ENCODE results near the gene SMARCA1.
"Not testable (repeated sequence)": the region's sequence is repeated elsewhere in the genome, so short reads cannot be mapped to it uniquely, and the experiment has no call there.

Gene SMARCA1, protein sequence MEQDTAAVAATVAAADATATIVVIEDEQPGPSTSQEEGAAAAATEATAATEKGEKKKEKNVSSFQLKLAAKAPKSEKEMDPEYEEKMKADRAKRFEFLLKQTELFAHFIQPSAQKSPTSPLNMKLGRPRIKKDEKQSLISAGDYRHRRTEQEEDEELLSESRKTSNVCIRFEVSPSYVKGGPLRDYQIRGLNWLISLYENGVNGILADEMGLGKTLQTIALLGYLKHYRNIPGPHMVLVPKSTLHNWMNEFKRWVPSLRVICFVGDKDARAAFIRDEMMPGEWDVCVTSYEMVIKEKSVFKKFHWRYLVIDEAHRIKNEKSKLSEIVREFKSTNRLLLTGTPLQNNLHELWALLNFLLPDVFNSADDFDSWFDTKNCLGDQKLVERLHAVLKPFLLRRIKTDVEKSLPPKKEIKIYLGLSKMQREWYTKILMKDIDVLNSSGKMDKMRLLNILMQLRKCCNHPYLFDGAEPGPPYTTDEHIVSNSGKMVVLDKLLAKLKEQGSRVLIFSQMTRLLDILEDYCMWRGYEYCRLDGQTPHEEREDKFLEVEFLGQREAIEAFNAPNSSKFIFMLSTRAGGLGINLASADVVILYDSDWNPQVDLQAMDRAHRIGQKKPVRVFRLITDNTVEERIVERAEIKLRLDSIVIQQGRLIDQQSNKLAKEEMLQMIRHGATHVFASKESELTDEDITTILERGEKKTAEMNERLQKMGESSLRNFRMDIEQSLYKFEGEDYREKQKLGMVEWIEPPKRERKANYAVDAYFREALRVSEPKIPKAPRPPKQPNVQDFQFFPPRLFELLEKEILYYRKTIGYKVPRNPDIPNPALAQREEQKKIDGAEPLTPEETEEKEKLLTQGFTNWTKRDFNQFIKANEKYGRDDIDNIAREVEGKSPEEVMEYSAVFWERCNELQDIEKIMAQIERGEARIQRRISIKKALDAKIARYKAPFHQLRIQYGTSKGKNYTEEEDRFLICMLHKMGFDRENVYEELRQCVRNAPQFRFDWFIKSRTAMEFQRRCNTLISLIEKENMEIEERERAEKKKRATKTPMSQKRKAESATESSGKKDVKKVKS

DNA sequence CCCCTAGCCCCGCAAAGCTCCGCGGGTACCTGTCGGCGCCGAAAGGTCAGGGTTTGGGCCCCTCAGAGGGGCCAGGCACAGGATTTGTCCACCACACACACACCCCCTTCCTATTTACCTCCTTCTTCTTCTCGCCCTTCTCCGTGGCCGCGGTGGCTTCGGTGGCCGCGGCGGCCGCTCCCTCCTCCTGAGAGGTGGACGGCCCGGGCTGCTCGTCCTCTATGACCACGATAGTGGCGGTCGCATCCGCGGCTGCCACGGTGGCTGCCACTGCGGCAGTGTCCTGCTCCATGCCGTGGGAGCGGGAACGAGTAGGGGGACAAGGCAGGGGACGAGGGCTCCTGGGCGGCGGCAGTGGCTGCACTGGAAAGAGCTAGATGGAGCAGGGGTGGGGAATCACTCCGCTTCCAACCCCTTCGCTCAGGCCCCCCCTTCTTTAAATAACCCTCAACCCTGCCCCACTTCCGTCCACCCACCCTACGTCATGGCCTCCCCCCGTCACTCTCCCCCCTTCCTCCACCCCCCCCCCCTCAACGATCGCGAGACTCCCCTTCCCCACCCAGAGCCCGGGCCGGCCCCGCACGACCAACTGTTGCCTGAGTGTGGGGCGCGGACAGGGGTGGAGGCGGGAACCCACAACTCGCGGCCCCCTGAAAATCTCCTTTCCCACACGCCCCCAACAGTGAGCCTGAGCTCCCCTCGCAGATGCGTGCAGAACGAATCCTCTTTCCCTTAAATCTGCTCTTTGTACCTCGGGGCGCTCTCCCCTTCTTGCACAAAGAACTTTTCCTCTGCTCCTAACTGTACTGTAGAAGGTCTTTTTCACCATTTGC, at the start of gene SMARCA1:
Gene SMARCA1 (minus strand): TSS at position 412 of the 833 bp plus-strand sequence. CDS start 120 bp downstream, at position 292.
- DNase-seq (ENCODE audit: low read depth in 2 of 2), result peak in 1 of 2 experiments; percentile 36

DNA sequence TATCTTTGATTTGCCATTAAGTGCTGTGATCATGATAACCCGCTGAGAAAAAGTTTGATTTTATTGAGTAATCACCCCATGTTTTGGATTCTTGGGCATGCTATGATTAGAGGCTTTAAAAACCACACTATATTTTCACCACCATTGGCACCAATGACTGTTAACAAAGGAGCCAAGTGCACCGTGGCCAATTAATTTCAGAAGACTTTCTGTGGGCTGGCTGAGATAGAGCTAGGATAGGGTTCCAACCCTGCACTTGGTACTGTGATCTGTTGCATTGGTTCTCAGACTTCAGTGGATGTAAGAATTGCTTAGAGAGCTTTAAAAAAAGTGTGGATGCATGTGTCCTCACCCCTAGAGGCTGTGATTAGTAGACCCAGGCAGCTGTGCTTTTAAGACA, 49.1 kb upstream of the SMARCA1 start:
- DNase-seq (ENCODE audit: low read depth in 2 of 2), result no peak

DNA sequence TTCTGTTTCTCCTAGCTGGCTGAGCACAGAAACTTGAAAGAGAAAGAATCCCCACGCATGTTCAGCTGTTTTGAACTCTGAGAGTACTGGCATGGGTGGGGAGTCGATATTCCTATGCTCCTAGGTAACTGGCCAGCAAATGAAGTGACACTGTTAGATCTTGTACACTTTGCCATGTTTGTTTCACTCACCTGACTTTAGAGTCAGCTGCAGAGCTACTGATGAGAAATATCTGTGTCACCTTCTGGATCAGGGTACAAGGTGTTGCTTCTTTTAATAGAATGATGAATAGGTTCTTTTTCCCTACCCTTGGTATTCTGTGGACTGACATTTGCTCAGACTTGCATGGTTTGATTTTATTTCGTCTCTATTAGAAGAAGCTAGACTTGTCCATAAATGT, 45.1 kb upstream of the SMARCA1 start:
- no peak for DNase-seq (ENCODE audit: low read depth in 2 of 2)

DNA sequence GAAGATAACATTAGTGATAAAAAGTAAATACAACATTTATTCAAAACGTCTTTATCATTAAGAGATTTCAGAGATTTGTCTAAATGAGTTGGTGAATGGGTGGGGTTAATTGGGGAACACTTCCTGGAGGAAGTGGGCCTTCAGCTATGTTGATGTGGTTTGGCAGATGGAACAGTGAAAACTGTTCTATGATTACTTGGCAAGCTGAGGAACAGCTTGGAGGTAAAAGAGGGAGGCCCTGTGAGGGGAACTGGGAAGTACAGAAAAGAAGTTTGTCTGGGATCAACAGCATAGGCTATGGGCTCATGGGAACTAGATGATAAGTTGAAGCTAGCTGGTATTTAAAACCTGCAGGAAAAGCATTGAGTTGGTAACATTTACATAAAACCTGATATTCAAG, 42.8 kb upstream of the SMARCA1 start:
- DNase-seq (ENCODE audit: low read depth in 2 of 2), result no peak

DNA sequence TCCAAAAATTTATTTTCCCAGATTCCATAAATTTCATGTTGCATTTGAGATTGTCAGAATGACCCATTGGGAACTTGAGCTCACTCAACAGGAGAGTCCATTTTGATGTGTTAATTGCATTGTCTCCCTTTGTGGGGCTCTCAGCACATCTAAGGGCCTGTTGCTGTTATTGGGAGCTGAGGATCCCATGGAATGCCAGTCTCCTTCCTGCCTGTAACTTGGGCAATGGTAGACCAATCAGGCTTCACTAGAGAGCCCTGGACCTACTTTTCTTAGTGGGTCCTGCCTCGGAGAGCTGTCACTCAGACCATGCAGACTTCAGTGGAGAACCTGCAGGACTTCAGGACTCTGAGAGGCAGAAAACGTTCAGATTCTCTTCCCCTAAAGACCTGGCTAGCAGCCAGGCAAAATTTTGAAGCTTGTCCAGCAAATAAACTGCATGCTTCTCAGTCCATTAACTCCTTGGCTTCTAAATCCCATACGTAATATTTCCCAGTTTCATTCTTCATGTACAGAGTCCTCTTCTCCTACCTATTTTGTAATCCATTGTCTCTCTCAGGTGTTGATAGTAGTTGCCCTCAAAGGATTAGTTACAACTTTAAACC, 41.9 kb upstream of the SMARCA1 start:
- DNase-seq (ENCODE audit: low read depth in 2 of 2), result no peak

DNA sequence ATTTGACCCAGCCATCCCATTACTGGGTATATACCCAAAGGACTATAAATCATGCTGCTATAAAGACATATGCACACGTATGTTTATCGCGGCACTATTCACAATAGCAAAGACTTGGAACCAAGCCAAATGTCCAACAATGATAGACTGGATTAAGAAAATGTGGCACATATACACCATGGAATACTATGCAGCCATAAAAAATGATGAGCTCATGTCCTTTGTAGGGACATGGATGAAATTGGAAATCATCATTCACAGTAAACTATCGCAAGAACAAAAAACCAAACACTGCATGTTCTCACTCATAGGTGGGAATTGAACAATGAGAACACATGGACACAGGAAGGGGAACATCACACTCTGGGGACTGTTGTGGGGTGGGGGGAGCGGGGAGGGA, 41.1 kb upstream of the SMARCA1 start:
- DNase-seq (ENCODE audit: low read depth in 2 of 2), result not testable (repeated sequence)

DNA sequence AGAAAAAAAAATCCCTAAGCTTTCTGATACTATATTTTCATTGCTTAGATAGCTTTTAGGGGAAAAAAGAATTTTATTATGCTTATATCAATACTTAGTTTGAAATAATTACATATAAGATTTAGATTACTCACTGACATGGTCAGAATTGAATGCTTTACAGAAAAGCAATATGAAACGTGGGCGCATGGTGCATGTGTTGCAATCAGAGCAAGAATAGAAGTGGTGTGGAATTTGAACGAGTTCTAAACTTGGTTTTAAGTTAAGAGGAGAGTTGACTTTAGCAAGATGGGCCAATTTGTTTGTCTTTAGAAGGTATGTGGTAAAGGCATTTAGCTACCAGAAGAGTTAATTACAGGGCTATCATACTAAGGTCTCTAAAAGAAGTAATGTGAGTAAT, 38.2 kb upstream of the SMARCA1 start:
- no peak for DNase-seq (ENCODE audit: low read depth in 2 of 2)

DNA sequence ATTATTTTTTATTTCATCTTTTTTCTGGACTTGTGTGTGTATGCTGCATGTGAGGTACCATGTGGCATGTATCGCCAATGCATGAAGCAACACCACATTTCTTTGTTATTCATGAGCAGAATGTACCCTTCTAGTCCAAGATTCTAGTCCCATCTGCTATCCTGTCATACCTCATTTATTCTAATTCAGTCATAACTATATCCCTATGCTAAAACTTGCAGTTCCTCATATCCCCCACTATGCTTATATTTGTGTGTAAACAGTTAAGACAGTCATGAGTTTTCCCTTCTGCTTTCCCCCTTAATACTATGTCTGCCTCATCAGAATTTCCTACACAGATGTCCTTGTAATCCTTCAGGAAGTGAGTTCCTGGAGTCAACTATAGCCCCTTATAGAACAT, 36.5 kb upstream of the SMARCA1 start:
- DNase-seq (ENCODE audit: low read depth in 2 of 2), result no peak

DNA sequence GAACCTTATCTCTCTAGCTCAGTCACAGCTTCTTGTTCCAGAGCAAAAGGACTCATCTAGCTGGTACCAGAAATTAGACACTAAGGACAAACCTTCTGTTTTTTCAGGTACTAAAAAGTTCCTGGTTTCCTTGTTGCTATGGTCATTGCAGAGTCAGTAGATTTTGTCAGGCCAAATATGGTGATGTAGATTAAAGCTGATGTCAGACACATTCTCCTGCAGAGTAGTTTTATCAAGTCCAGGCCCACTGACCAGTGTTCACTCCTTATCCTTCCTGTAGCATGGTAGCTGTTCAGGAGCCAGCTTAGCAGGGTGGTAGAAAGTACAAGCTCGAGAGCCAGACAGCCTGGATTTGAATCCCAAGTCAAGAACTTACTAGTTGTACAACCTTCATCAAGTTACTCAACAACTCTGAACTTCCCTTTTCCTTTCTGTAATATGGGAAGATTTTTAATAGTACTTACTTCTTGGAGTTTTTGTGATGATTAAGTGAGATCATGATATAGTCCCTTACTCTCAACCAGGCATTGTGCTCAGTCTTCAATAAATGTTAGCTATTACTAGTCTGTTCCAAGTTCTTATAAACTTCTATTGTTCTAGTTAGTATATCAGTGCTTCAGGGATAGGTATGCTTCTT, 34.7 kb upstream of the SMARCA1 start:
- DNase-seq (ENCODE audit: low read depth in 2 of 2), result no peak

DNA sequence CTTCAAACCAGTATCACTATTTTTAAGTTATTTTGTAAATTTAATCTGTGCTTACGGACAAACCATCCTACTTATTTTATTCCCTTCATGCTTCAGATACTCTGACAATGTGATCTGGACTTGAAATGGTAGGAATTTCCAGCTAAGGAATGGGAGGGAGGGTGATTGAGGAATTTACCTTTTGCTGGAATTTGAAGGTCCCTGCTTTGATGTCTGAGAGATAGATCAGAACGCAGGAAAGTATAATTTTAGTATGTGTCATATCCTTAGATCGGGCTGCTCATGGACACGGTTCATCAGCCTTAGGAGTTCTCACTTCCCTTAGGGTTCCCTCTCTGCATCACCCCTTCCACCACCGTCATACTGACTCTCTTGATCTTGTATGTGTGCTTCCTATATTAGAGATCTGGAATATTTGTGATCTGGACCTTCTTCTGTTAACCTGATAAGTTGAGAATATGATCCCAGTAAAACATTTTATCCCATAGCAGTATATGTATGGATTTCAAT, 33.6 kb upstream of the SMARCA1 start:
- DNase-seq (ENCODE audit: low read depth in 2 of 2), result no peak

DNA sequence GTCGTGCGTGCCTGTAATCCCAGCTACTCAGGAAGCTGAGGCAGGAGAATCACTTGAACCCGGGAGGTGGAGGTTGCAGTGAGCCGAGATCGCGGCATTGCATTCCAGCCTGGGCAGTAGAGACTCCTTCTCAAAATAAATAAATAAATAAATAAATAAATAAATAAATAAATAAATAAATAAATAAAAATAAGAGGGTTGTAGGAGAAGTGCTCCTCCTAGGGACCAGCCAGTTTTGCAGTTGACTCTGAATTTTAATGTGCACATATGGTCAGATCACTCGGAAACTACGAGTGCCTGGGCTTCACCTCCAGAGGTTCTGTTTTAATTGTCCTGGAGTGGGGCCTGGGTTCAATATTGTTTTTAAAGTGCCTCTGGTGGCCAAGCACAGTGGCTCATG, 31.5 kb upstream of the SMARCA1 start:
- DNase-seq (ENCODE audit: low read depth in 2 of 2), result not testable (repeated sequence)

DNA sequence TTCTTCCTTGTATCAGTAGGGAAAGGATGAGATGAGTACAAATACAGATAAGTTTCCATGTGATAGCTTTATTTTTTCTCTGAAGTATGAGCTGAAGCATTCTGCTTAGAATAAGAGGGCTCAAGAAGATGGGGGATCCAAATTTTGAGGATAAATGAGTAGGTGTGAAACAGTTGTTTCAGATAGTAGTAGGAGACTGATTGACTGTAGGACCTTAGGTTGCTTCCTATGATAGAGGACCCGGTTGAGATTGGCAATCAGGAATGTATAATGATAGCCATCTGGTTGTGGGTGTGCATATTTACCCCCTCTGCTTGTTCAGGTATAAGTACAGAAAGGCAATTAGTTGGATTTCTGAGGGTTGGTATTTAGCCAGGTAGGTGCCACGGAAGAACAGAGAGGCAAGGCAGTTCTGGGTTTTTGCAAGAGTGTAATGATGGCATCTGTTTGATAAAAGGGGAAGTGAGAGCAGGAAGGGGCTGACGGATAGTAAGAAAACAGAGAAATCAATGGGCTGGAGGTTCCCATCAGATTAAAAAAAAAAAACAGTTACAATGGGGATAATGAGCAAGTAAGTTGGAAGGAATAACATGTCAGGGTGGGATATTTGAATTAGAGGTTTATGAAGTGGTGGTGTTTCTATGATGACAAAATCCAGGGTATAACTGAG, 30.5 kb upstream of the SMARCA1 start:
- no peak for DNase-seq (ENCODE audit: low read depth in 2 of 2)

DNA sequence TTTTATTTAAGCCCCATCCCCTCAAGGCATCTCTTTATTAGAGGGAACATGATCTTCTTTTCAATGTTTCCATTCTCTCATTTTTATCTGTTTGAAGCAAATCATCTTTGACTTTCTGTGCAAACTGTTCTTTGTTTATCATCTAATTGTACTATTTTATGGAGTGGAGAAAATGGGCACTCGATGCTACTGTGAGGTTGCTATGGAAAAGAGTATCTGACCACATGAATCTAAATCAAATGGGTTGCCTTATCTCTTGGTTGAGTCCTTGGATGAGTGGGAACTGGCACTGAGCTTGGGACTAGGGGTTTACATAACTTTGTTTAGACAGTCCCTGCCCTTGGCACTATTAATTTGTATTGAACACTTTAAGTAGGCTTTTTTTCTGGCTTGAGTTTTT, 25.8 kb upstream of the SMARCA1 start:
- DNase-seq (ENCODE audit: low read depth in 2 of 2), result no peak

DNA sequence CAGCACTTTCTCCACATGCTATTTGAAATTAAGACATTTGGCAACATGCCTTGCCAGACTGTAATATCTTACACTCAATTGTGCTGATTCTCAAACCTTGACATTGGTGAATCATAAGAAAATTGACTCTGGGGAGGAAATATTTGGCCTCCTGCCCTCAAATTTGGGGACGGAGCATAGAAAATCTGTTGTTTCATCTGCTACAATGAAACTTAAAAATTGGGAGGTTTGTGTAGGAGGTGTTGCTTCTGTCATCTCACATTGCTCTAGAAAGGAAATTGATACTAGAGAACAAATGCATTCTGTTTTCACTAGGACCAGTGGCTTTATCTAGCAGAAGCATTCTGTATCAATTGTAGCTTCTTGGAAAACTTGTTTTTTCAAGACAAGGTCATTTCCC, 22.1 kb upstream of the SMARCA1 start:
- no peak for DNase-seq (ENCODE audit: low read depth in 2 of 2)

DNA sequence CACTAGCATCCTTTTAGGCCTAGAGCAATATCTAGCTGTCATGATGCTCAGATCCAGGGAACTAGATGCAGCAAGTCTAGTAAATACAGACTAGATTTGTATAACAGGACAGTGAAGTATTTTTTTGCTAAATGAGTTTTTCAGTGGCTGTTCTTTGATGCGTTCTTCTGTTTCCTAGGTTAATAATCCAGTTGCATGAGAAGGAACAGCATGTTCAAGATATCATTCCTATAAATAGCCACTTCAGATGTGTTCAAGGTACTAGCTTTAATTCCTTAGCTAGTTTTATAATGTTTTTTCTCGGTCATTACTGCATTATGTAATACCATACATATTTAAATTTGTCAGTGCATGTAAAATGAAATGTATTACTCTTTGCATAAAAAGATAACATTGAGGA, 21.5 kb upstream of the SMARCA1 start:
- DNase-seq (ENCODE audit: low read depth in 2 of 2), result no peak

DNA sequence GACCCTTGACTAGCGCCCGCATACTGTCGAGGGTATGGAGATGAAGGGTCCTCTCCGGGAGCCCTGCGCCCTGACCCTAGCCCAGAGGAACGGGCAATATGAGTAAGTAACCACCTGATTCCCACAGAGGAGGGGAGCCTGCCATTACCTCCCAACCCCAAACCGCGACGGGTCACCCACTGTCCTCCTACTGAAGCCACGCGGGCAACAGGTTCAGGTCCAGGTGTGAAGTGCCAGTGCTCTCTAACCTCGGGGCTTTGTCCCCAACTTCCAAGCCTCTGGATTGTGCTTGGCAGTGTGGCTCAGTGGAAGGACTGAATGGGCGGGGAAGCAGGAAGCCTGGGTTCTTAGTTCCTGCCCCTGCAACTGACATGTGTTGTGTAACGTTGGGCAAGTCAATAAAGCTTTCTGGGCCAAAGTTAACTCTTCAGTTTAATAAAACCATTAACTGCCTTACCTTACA, 17.5 kb upstream of the SMARCA1 start:
- DNase-seq (ENCODE audit: low read depth in 2 of 2), result no peak

DNA sequence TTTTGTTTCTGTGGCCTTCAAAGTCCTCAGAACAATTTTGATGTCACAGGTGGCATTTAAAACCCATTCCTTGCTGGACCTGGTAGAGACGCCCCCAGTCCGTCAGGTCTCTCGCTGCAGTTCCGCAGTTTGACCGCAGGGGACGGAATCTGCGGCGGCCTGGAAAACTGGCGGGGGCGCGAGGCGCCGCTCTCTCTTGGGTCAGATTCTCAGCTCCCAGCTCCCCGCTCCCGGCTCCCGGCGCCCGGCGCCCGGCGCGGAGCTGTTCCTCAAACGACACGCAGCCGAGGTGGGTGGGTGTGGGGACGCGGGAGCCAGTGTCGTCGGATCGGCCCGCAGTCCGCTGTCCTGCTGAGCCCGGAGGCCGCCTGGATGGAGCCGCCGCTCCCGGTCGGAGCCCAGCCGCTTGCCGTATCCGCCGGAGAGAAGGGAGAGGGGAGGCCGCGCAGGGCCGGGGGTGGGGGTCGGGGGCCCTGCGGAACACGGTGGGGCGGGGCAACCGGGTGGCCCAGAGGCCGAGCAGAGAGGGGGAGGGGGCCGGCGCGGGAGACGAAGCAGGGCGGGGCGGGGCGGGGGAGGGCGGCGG, 16.9 kb upstream of the SMARCA1 start, which contains the start of gene OCRL:
Gene OCRL (plus strand): TSS at position 192 of the 586 bp plus-strand sequence. CDS start 181 bp downstream, at position 373.
- peak in 1 of 2 experiments; percentile 23 for DNase-seq (ENCODE audit: low read depth in 2 of 2)

DNA sequence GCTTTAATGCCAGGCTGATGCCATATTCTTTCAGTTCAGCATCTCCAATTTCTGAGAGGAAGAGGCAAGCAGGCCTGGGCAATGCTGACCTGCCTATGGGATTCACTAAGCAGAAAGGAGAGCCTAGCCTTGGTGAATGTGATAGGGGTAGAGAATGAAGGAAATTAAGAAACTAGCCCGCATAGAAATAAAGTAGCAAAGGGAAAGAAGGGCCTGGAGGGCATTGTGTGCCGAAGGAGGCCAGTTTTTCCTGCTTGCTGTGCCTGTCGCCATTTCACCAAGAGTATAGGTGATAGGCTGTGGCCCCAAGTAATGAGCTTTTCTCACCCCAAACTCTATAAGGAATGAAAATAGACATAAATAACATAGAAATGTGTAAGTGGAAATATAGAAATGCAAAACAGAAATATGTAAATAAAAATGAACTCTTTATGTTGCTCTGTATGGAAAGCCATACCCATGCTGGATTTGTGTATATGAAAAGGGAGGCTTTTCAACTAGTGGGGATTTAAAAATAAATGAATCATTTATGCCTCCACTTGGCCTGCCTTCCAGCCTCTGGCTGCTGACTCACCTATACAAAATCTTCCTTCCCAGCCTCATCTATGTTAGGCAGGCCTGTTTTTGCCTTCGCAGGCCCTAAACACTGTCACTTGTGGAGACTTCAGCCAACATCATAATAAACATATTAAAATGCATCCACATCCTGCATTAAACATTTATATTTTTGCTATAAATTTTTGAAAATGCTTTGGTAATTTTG, 11.7 kb upstream of the SMARCA1 start:
- no peak for DNase-seq (ENCODE audit: low read depth in 2 of 2)

Data from fibroblast of skin of left biceps (primary cell).